Posterior vena cava (tissue), 2 donors: ENCODE results near the gene MTHFR. TPM values are rescaled to one million over a fixed set of nuclear protein-coding genes. Genes with fewer than 3 reads are reported as not detected.

Source experiments
- DNase-seq: peaks from one replicate; pipeline ENCODE4 v3.0.0-alpha.2; 2020; ENCODE audit warnings: low spot score
- intact Hi-C, 2 donors: fragments of 100-400 bp; cut with DNase I; formaldehyde crosslinking; loops; one replicate each; pipeline versions ENCODE4 v1.14.1 to v1.14.2; 2022 to 2023
- total RNA-seq, 2 donors: library from RNA; stranded (reverse); fragmentation: NEBNext Ultra II Directional; extraction: Animal tissue kit (Norgen Biotek cat#: 25700); gene quantifications; one replicate each; pipeline ENCODE4 v1.2.1, GENCODE V29; 2021
- donor health status: DM: yes; HTN: yes; CAD: no.
- donor health status: DM: yes; HTN: yes; CAD: no.

MTHFR gene
- total RNA-seq, 2 donors from 2014 or later = 31.0 to 31.7 TPM

GRCh38 chr1:11802973-11803885 is 2.5 kb downstream of the MTHFR start:
- peak; percentile 98 for DNase-seq
- intact Hi-C loops = no loop called here

- intact Hi-C loops = no loop called here
- peak; percentile 79 for DNase-seq
Observed at GRCh38 chr1:11802616-11802972, 3.2 kb downstream of the MTHFR start.

DNA sequence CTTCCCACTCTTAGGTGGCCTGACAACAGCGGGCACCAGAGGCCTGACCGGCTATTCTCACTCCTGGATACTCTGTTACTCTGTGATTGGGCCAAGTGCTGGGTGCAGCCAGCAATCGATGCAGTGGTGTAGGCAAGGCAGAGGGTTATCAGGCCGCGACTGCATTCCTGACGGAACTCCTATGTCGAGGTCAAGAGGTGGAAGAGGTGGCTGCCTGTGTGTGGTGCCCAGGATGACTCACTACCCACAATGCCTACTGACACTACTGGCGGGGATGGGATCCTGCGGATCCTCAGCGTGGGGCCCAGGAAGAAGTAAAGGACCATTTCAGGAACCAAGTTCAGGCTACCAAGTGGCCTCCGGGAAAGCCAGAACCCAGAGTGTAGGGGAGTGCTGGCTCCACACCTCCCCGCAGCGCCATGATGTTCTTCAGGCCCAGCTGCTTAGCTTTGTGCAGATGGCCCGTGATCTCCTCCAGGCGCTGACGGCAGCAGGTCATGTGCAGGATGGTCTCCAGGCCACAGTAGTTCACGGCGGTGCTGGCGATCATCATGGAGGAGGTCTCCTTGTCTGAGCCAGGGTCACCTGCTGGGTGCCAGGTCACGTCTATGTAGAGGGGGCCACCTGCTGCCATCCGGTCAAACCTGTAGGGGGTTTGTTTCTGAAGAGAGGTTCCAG is 4.9 kb downstream of the MTHFR start:
- peak; percentile 74 for DNase-seq
- intact Hi-C loops = no loop called here

- DNase-seq = no peak
- intact Hi-C loops = no loop called here
Observed at GRCh38 chr1:11800391-11800755, 5.4 kb downstream of the MTHFR start.

GRCh38 chr1:11799896-11800295 is 5.9 kb downstream of the MTHFR start:
- DNase-seq = peak; percentile 18
- intact Hi-C loops = no loop called here

DNA sequence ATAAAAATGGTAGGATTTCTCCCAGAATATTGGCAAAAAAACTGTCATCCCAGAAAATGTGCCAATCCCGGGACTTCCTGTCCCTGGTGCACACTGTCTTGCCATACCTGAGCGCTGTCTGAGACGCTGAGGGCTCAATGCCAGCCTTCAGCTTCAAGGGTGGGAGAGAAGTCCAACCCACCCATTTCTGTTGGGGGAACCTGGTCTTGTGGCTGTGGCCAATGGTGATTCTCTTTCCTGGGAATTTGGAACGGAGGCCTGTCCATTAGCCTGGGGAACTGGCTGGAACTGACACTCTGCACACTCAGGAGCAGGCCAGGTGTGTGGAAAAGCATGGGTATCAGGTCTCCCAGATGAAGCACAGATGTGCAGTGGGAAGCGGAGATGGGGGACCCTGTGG is 6.7 kb downstream of the MTHFR start:
- peak; percentile 53 for DNase-seq
- intact Hi-C loops = no loop called here

DNA sequence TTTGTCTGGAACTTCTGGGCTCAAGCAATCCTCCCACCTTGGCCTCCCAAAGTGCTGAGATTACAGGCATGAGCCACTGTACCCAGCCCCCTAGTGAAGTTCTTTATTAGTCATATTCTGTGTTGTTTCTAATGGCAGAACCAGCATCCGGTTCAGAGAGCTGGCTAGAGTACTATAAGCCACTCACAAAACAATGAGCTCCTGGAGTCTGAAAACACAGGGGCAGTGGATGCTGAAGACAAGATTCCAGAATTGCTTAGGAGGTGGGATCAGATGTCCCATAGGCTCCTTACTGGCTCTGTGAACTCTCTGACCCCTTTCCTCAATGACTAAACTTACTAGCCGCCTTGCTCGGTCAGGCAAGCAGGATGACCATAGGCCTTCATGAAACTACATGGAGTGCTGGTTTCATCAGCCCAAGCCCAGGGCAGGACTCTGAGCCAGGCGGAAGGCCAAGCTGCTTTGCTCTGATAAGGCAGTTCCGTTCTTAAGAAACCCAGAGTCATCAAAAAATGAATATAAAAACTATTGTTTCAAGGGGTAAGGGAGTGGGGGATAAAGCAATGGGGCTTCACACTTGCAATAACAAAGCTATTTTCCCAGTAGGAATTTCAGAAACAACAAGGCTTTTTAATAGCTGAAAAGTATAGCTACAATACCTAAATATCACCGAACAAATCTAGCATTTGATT is 8.1 kb downstream of the MTHFR start:
- intact Hi-C loops = no loop called here

GRCh38 chr1:11796036-11796828 is 9.5 kb downstream of the MTHFR start:
- peak; percentile 69 for DNase-seq
- intact Hi-C loops = no loop called here

More for the DNA sequence above, 8.1 kb downstream of the MTHFR start:
- DNase-seq = peak; percentile 93

DNA sequence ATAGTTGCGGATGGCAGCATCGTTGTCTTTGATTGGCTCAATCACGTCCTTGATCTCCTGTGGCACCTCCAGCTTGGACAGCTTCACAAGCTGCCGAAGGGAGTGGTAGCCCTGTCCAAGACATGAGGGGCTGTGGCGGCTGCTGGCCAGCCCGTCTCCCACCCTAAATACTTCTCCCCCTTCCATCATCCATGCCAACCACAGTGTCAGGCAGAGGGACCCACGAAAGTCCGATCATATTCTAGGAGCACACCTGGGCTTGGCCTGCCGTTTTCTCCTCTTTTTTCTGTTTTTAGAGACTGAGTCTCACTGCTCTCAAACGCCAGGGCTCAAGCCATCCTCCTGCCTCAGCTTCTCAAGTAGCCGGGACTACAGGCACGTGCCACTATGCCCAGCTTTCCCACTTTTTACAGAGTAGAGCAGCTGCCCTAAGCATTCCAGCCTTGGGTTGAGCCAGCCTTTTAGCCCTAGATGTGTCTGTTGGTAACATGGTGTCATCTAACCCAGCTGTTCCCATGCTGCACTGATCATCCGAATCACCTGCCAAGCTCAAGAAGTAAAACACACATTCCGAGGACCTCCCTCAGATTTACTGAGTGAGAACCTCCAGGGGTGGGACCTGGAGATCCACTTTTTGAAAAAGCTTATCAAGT is 10.4 kb downstream of the MTHFR start:
- intact Hi-C loops = no loop called here

GRCh38 chr1:11794446-11795237 is 11.1 kb downstream of the MTHFR start:
- peak; percentile 72 for DNase-seq

More for the DNA sequence above, 10.4 kb downstream of the MTHFR start:
- peak; percentile 20 for DNase-seq

DNA sequence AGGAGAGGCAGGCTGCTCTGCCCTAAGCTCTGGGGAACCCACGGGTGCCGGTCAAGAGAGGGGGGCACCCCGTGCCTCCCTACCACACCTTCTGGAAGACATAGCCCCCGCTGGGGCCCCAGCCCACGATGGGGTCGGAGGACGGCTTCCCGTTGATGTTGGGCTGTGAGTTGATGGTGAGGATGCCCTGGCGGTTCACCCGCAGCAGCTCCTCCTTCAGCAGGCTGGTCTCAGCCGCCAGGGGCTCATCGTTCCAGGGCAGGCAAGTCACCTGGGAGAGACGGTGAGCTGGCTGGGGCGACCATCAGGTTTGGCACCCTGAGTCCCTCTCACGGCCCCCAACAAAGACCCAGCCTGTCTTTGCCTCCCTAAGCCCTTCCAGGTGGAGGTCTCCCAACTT is 11.9 kb downstream of the MTHFR start:
- DNase-seq = peak; percentile 67
- intact Hi-C loops = no loop called here

More at GRCh38 chr1:11794446-11795237, 11.1 kb downstream of the MTHFR start:
- intact Hi-C loops = no loop called here

GRCh38 chr1:11792106-11792505 is 13.7 kb downstream of the MTHFR start:
- DNase-seq = peak; percentile 62
- intact Hi-C loops = no loop called here

DNA sequence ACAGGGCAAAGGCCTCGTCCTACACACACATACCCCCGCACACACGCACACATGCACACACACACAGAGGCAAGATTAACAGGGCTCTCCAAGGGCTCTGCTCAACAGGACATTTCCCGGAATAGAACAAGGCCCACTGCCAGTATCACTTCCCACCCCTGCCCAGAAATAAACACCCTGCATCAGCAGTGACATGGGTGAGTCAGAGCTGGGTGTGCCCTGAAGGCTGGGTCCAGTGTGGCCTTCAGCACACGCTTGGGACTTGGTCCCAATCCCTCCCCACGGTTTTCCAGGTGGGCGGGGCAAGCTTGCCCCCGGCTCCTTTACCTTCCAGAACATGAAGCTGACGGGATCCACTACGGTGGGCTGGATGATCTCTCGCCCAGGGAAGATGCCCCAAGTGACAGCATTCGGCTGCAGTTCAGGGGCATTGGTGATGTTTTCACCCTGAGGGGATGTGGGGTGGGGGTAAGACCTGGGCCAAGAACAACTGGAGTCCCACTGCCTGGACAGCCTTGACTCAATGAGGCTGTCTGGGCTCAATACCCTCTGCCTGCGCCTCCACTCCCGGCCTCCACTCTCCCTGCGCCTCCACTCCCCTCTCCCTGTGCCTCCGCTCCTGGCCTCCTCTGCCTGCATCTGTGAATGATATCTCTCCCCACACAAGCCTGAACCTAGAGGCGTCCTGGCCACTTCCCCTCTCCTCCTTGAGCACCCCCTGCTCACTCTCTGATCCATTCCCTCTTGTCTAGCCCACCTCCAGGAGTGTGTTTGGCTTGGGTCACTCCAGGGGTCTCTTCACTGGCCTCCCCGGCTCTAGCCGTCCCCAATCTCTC is 14.7 kb downstream of the MTHFR start:
- DNase-seq = peak; percentile 96
- intact Hi-C loops = no loop called here

DNA sequence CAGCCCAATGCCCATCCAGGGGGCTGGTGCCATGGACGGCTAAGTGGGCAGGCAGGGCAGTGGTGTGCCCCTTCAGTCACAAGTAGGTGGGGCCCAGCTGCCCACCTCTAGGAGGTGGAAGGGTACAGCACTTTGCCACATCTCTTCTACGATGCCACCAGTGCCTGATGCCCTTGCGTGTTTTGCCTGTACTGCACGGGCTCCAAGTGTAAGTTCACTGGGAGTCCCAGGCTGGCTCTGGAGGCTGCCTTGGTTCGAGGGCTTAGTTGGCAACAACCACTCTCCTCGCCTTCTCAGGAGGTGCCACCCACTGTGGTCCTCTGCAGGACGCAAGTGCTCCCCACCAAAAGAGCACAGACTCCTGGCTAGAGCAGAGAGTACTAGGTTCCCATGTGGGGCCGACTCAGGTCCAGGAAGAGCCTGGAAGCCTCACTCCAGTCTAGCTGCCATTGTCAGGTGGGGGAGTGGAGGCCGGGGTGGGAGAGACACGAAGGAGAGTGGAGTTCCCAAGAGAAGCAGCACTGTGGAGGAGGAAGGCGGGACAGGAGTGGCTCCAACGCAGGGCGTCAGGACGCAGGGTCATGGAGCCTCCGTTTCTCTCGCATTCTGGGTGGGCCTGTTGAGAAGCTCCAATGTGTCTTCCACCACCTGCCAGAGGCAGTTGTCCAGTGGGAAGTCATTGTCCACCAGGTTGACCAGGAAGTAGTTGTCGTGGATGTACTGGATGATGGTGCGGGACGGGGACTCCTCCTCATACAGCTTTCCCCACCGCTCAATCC is 15.5 kb downstream of the MTHFR start:
- DNase-seq = peak; percentile 47
- intact Hi-C loops = no loop called here

- intact Hi-C loops = loop anchor here in 1 of 2 donors (10.0 kb wide), 1 partner anchor 55 kb away; the partner anchor contains the start of gene AGTRAP
- peak; percentile 62 for DNase-seq
Observed at GRCh38 chr1:11789126-11790067, 16.4 kb downstream of the MTHFR start.
